ENCODE data around the gene RAPGEF2. TPM values are rescaled to one million over a fixed set of nuclear protein-coding genes. Genes with fewer than 3 reads are reported as not detected.

The RAPGEF2 gene
- total and polyA plus RNA-seq, 9 of the 15 experiments (the other 6 are each of a cell fraction or from before 2014, with no cell fraction given), result 3.1 to 32.6 (median 23.1) TPM

DNA sequence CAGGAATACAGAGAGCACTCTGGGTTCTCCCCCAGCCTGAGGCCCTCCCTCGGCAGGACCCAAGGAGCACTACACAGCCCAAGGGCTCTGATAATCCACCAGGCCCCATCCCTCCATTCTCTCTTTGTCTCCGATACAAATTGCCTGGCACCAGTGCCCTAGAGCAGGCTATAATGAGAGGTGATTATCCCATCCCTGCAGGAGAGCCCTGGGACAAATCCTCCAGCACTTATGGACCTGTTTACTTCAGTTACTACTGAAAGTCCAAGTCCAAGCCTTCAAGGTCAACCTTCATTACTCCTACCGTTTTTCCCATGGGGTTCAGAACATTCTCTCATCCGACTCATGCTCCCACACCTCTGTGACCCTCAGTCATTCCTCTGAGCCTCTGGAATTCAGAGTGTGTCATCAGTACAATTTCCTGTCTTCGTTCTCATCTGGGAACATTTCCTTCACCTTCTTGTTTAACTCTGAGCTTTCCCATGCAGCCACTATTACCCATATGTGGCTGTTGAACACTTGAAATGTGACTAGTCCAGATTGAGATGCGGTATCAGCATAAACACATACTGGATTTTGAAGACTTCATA, 299.0 kb downstream of the RAPGEF2 start:
- no peak; the same call in 2 of the 3 replicates for ATAC-seq
- H3K9me3 ChIP-seq (replicated peaks; ENCODE audit: control insufficient read depth, insufficient read depth, low read depth, low read length), result no peaks in the 10 kb centered on the region
- in situ Hi-C loops (cut with MboI), result no loop called here
- H3K27me3 ChIP-seq (ENCODE audit: control insufficient read depth in 2 of 2, insufficient read depth in 2 of 2, low read length in 2 of 2), result peaks cover 11 to 32% of the 10 kb centered on the region in 2 experiments
- H3K9me1 ChIP-seq (ENCODE audit: control insufficient read depth, insufficient read depth, low read length), result no peaks in the 10 kb centered on the region
- ChIA-PET CTCF (ENCODE audit: low intra/inter-chr PET ratio) (no interaction called here), POLR2A (no interaction called here)
- H3K4me3 ChIP-seq, result no peak overlapping the region
- FAIRE-seq, result no peak
- H3K9ac ChIP-seq (ENCODE audit: insufficient read depth in 1 of 2, low read depth in 2 of 2, low read length in 2 of 2), result no peak overlapping the region
- TF ChIP-seq MAZ (CRISPR knock-in tag; conservative IDR thresholded peaks at IDR 0.05 in 1 of 2, IDR thresholded peaks at IDR 0.05 in 1 of 2) (no peak), NR1H2 (CRISPR knock-in tag; IDR thresholded peaks at IDR 0.05) (no peak), ZNF780A (CRISPR knock-in tag; IDR thresholded peaks at IDR 0.05) (no peak), BACH1 (tag; IDR thresholded peaks at IDR 0.05) (no peak), ZNF282 (CRISPR knock-in tag; IDR thresholded peaks at IDR 0.05) (no peak), MEIS2 (IDR thresholded peaks at IDR 0.05; ENCODE audit: partially characterized antibody) (no peak), RAD21 (CRISPR knock-in tag; conservative IDR thresholded peaks at IDR 0.05 in 1 of 2, IDR thresholded peaks at IDR 0.05 in 1 of 2) (no peak), ELF2 (CRISPR knock-in tag; IDR thresholded peaks at IDR 0.05) (no peak)
- TF ChIP-seq, protein P1, sequence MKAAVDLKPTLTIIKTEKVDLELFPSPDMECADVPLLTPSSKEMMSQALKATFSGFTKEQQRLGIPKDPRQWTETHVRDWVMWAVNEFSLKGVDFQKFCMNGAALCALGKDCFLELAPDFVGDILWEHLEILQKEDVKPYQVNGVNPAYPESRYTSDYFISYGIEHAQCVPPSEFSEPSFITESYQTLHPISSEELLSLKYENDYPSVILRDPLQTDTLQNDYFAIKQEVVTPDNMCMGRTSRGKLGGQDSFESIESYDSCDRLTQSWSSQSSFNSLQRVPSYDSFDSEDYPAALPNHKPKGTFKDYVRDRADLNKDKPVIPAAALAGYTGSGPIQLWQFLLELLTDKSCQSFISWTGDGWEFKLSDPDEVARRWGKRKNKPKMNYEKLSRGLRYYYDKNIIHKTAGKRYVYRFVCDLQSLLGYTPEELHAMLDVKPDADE (conservative IDR thresholded peaks at IDR 0.05; ENCODE audit: control insufficient read depth, low read depth, low read length), result no peak
- TF ChIP-seq, protein P2, sequence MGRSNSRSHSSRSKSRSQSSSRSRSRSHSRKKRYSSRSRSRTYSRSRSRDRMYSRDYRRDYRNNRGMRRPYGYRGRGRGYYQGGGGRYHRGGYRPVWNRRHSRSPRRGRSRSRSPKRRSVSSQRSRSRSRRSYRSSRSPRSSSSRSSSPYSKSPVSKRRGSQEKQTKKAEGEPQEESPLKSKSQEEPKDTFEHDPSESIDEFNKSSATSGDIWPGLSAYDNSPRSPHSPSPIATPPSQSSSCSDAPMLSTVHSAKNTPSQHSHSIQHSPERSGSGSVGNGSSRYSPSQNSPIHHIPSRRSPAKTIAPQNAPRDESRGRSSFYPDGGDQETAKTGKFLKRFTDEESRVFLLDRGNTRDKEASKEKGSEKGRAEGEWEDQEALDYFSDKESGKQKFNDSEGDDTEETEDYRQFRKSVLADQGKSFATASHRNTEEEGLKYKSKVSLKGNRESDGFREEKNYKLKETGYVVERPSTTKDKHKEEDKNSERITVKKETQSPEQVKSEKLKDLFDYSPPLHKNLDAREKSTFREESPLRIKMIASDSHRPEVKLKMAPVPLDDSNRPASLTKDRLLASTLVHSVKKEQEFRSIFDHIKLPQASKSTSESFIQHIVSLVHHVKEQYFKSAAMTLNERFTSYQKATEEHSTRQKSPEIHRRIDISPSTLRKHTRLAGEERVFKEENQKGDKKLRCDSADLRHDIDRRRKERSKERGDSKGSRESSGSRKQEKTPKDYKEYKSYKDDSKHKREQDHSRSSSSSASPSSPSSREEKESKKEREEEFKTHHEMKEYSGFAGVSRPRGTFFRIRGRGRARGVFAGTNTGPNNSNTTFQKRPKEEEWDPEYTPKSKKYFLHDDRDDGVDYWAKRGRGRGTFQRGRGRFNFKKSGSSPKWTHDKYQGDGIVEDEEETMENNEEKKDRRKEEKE (IDR thresholded peaks at IDR 0.05; ENCODE audit: borderline replicate concordance in 1 of 2, control insufficient read depth in 1 of 2, low read depth in 2 of 2, low read length in 1 of 2), result no peak
- TF ChIP-seq, protein P3, sequence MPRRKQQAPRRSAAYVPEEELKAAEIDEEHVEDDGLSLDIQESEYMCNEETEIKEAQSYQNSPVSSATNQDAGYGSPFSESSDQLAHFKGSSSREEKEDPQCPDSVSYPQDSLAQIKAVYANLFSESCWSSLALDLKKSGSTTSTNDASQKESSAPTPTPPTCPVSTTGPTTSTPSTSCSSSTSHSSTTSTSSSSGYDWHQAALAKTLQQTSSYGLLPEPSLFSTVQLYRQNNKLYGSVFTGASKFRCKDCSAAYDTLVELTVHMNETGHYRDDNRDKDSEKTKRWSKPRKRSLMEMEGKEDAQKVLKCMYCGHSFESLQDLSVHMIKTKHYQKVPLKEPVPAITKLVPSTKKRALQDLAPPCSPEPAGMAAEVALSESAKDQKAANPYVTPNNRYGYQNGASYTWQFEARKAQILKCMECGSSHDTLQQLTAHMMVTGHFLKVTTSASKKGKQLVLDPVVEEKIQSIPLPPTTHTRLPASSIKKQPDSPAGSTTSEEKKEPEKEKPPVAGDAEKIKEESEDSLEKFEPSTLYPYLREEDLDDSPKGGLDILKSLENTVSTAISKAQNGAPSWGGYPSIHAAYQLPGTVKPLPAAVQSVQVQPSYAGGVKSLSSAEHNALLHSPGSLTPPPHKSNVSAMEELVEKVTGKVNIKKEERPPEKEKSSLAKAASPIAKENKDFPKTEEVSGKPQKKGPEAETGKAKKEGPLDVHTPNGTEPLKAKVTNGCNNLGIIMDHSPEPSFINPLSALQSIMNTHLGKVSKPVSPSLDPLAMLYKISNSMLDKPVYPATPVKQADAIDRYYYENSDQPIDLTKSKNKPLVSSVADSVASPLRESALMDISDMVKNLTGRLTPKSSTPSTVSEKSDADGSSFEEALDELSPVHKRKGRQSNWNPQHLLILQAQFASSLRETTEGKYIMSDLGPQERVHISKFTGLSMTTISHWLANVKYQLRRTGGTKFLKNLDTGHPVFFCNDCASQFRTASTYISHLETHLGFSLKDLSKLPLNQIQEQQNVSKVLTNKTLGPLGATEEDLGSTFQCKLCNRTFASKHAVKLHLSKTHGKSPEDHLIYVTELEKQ (CRISPR knock-in tag; IDR thresholded peaks at IDR 0.05), result no peak
- BruUV-seq (replicated peaks), result no TSS peak
- DNase-seq (ENCODE audit: extremely low read depth in 1 of 4, low spot score in 3 of 4), result no peak
- no peaks in the 10 kb centered on the region for H3K79me2 ChIP-seq (ENCODE audit: control insufficient read depth, insufficient read depth, low read length)
- H3K4me1 ChIP-seq (replicated peaks in 1 of 2; ENCODE audit: control insufficient read depth in 2 of 2, insufficient read depth in 2 of 2, low read length in 2 of 2), result no peaks in the 10 kb centered on the region; a peak in 1 of 5 replicates
- H2AFZ ChIP-seq (ENCODE audit: low read depth, low read length), result no peak overlapping the region
- no peak overlapping the region for H3K4me2 ChIP-seq (ENCODE audit: insufficient read depth, low read length)
- H4K20me1 ChIP-seq (replicated peaks; ENCODE audit: control insufficient read depth, insufficient read depth, low read length), result 0 out of 2 replicates have a peak, but pooled peaks cover 3% of the 10 kb centered on the region
- 10% methylated on average over 6 of the region's 6 CpGs for WGBS (ENCODE audit: insufficient coverage, low coverage, missing lambda C conversion rate)
- intact Hi-C loops (cut with micrococcal nuclease), result no loop called here
- no peak overlapping the region for H3K27ac ChIP-seq (ENCODE audit: extremely low read depth, low read depth, low read length)
- H3K36me3 ChIP-seq (ENCODE audit: control insufficient read depth, insufficient read depth, low read length), result no peaks in the 10 kb centered on the region
